Measurements from ENCODE around the gene COL25A1. TPM values are rescaled to one million over a fixed set of nuclear protein-coding genes. Genes with fewer than 3 reads are reported as not detected.

Gene COL25A1
- total RNA-seq, 1 donor from 2014 or later: 10.4 TPM

- H4K20me1 ChIP-seq (ENCODE audit: insufficient read depth, low read length): no peaks in the 10 kb centered on the region
- no peak overlapping the region for H3K27ac ChIP-seq (ENCODE audit: low read depth, low read length)
- no peaks in the 10 kb centered on the region for H3K27me3 ChIP-seq (ENCODE audit: insufficient read depth, low read length)
- no peaks in the 10 kb centered on the region for H3K79me2 ChIP-seq (ENCODE audit: insufficient read depth, low read length)
- peaks cover 5% of the 10 kb centered on the region for H3K4me1 ChIP-seq (ENCODE audit: insufficient read depth, low read length)
- no peak overlapping the region for H3K4me2 ChIP-seq (ENCODE audit: low read length)
- no peak for DNase-seq (ENCODE audit: low read depth)
- H3K36me3 ChIP-seq (ENCODE audit: insufficient read depth, low read length): no peaks in the 10 kb centered on the region
- Mint-ChIP-seq H3K4me1 (ENCODE audit: low read depth, unreplicated experiment) (peaks cover 3% of the 10 kb centered on the region), H3K9me3 (ENCODE audit: unreplicated experiment) (no peaks in the 10 kb centered on the region), H3K36me3 (ENCODE audit: low read depth, unreplicated experiment) (no peaks in the 10 kb centered on the region), H3K27me3 (ENCODE audit: low read depth, unreplicated experiment) (no peaks in the 10 kb centered on the region), H3K4me3 (ENCODE audit: unreplicated experiment) (no peak overlapping the region), H3K27ac (ENCODE audit: unreplicated experiment) (no peak overlapping the region)
- H3K9me3 ChIP-seq (ENCODE audit: insufficient read depth, low read depth, low read length): no peaks in the 10 kb centered on the region
- no peak for FAIRE-seq
- no peak overlapping the region for H3K4me3 ChIP-seq (ENCODE audit: insufficient read depth, low read depth, low read length)
- no peak overlapping the region for H2AFZ ChIP-seq (ENCODE audit: low read depth, low read length)
- no peak overlapping the region for H3K9ac ChIP-seq (ENCODE audit: low read length)
- TF ChIP-seq CTCF (IDR thresholded peaks at IDR 0.05; ENCODE audit: insufficient read depth, low read depth, low read length): peak; percentile 20
- no peak for TF ChIP-seq EZH2 (IDR thresholded peaks at IDR 0.05; ENCODE audit: insufficient read depth, low read length)
These were observed 8.5 kb downstream of the COL25A1 start for GRCh38 chr4:109294006-109294405.

- H3K27ac Mint-ChIP-seq (ENCODE audit: unreplicated experiment): no peak overlapping the region
- no peak overlapping the region for H2AFZ ChIP-seq (ENCODE audit: low read depth, low read length)
- no peak overlapping the region for H3K4me3 ChIP-seq (ENCODE audit: insufficient read depth, low read depth, low read length)
- peaks cover 3% of the 10 kb centered on the region for H3K4me1 Mint-ChIP-seq (ENCODE audit: low read depth, unreplicated experiment)
- no peak overlapping the region for H3K4me3 Mint-ChIP-seq (ENCODE audit: unreplicated experiment)
- H3K27me3 ChIP-seq (ENCODE audit: insufficient read depth, low read length): no peaks in the 10 kb centered on the region
- no peak overlapping the region for H3K4me2 ChIP-seq (ENCODE audit: low read length)
- DNase-seq (ENCODE audit: low read depth) (no peak), FAIRE-seq (no peak)
- no peaks in the 10 kb centered on the region for H3K79me2 ChIP-seq (ENCODE audit: insufficient read depth, low read length)
- peaks cover 5% of the 10 kb centered on the region for H3K4me1 ChIP-seq (ENCODE audit: insufficient read depth, low read length)
- no peak overlapping the region for H3K9ac ChIP-seq (ENCODE audit: low read length)
- H4K20me1 ChIP-seq (ENCODE audit: insufficient read depth, low read length): no peaks in the 10 kb centered on the region
- H3K9me3 Mint-ChIP-seq (ENCODE audit: unreplicated experiment): no peaks in the 10 kb centered on the region
- H3K36me3 Mint-ChIP-seq (ENCODE audit: low read depth, unreplicated experiment): no peaks in the 10 kb centered on the region
- H3K9me3 ChIP-seq (ENCODE audit: insufficient read depth, low read depth, low read length): no peaks in the 10 kb centered on the region
- no peak for TF ChIP-seq EZH2 (IDR thresholded peaks at IDR 0.05; ENCODE audit: insufficient read depth, low read length)
- TF ChIP-seq CTCF (IDR thresholded peaks at IDR 0.05; ENCODE audit: insufficient read depth, low read depth, low read length): no peak
- H3K36me3 ChIP-seq (ENCODE audit: insufficient read depth, low read length): no peaks in the 10 kb centered on the region
- H3K27ac ChIP-seq (ENCODE audit: low read depth, low read length): no peak overlapping the region
- no peaks in the 10 kb centered on the region for H3K27me3 Mint-ChIP-seq (ENCODE audit: low read depth, unreplicated experiment)
These were observed 10.7 kb downstream of the COL25A1 start for GRCh38 chr4:109291707-109292238.

GRCh38 chr4:109290918-109291317 is 11.5 kb downstream of the COL25A1 start:
- H3K9me3 Mint-ChIP-seq (ENCODE audit: unreplicated experiment): no peaks in the 10 kb centered on the region
- H3K4me3 ChIP-seq (ENCODE audit: insufficient read depth, low read depth, low read length): no peak overlapping the region
- H3K4me2 ChIP-seq (ENCODE audit: low read length): no peak overlapping the region
- TF ChIP-seq EZH2 (IDR thresholded peaks at IDR 0.05; ENCODE audit: insufficient read depth, low read length): no peak
- no peak for TF ChIP-seq CTCF (IDR thresholded peaks at IDR 0.05; ENCODE audit: insufficient read depth, low read depth, low read length)
- no peaks in the 10 kb centered on the region for H3K27me3 ChIP-seq (ENCODE audit: insufficient read depth, low read length)
- peaks cover 5% of the 10 kb centered on the region for H3K4me1 ChIP-seq (ENCODE audit: insufficient read depth, low read length)
- H4K20me1 ChIP-seq (ENCODE audit: insufficient read depth, low read length): no peaks in the 10 kb centered on the region
- no peaks in the 10 kb centered on the region for H3K9me3 ChIP-seq (ENCODE audit: insufficient read depth, low read depth, low read length)
- no peak overlapping the region for H3K27ac Mint-ChIP-seq (ENCODE audit: unreplicated experiment)
- no peaks in the 10 kb centered on the region for H3K36me3 Mint-ChIP-seq (ENCODE audit: low read depth, unreplicated experiment)
- no peak overlapping the region for H3K4me3 Mint-ChIP-seq (ENCODE audit: unreplicated experiment)
- DNase-seq (ENCODE audit: low read depth) (no peak), FAIRE-seq (no peak)
- H3K4me1 Mint-ChIP-seq (ENCODE audit: low read depth, unreplicated experiment): no peaks in the 10 kb centered on the region
- no peak overlapping the region for H3K27ac ChIP-seq (ENCODE audit: low read depth, low read length)
- H2AFZ ChIP-seq (ENCODE audit: low read depth, low read length): no peak overlapping the region
- H3K27me3 Mint-ChIP-seq (ENCODE audit: low read depth, unreplicated experiment): no peaks in the 10 kb centered on the region
- H3K79me2 ChIP-seq (ENCODE audit: insufficient read depth, low read length): no peaks in the 10 kb centered on the region
- H3K9ac ChIP-seq (ENCODE audit: low read length): no peak overlapping the region
- H3K36me3 ChIP-seq (ENCODE audit: insufficient read depth, low read length): no peaks in the 10 kb centered on the region

Data from astrocyte (in vitro differentiated cells and primary cell).